ENCODE results near the gene FAM83F.

The FAM83F gene

DNA sequence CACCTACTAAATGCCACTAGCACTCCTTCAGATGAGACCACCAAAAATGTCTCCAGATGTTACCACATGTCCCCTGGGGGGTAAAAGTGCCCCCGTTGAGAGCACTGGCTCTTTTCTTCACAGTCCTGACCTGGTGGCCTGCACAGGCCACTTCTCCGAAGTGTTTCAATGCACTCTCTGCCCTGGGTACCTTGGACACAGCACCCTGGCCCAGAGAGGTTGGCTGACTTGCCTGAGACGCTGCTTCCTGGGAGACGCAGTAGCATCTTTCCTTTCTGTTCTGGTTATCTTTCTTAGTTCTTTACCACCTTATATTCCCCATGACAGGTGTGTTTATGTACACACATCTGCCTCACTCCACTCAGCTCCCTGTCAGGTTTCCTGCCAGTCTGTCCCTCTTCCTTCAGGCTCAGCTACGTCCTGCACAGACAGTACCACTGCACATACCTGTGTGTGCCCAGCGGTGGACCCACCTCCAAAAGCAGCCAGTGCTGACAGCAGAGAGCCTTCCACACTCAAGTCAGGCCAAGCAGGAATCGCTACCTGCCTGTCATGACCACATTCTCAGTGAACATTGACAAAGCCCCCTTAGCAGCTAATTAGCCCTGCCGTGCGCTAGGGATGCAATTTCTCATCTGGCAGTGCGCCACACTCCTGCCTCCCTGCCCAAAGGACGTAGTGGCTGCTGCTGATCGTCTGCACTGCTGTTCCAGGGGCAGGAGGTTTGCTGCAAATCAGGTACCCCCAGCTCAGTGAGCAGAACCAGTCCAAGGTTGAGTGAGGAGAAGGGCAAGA is 39.0 kb downstream of the FAM83F start:
- no peak for DNase-seq (ENCODE audit: low read depth in 3 of 3)

- DNase-seq (ENCODE audit: low read depth in 3 of 3), result no peak
These were observed 40.6 kb downstream of the FAM83F start for GRCh38 chr22:40035351-40035750.

- no peak for DNase-seq (ENCODE audit: low read depth in 3 of 3)
These were observed 41.4 kb downstream of the FAM83F start for GRCh38 chr22:40036126-40036525.

GRCh38 chr22:40036591-40037225 is 42.0 kb downstream of the FAM83F start:
- DNase-seq (ENCODE audit: low read depth in 3 of 3), result peak in 2 of 3 experiments; percentile 37 to 55

DNA sequence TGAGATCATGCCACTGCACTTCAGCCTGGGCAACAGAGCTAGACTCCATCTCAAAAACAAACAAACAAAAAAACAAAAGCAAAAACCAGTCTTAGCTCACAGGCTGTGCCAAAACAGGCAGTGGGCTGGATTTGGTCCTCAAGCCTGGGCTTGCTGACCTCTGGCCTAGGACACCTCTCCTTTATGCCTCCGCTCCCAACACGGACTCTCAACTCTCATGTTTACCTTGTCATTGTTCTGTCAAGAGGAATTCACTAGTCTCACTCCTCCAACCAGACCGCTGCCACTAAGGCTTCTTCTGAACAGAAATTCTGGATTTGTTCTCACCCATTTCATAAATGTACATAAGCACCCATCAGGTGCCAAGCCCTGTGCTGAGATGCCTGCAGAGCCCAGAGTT is 42.6 kb downstream of the FAM83F start:
- DNase-seq (ENCODE audit: low read depth in 3 of 3), result no peak

GRCh38 chr22:40039482-40040115 is 44.8 kb downstream of the FAM83F start:
- DNase-seq (ENCODE audit: low read depth in 3 of 3), result no peak

DNA sequence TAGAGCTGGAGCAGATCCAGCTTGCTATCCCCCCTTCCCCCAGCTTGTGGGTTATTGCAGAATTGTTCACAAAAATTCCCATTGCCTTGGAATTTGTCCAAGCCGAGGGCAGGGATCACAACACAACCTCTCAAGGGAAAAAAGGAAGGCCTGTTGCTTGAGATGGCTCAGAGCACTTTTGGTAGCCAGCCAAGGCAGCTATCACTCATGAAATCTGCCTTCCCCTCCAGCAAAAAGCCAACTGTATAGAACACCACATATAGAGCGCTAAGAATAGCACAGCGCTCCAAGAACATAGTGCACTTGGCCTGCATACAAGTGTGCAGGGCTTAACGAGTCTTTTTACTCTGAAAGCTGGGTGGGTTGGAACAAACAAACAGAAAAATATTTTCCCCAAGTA is 46.2 kb downstream of the FAM83F start:
- DNase-seq (ENCODE audit: low read depth in 3 of 3), result no peak

GRCh38 chr22:40041366-40042137 is 46.8 kb downstream of the FAM83F start:
- no peak for DNase-seq (ENCODE audit: low read depth in 3 of 3)

DNA sequence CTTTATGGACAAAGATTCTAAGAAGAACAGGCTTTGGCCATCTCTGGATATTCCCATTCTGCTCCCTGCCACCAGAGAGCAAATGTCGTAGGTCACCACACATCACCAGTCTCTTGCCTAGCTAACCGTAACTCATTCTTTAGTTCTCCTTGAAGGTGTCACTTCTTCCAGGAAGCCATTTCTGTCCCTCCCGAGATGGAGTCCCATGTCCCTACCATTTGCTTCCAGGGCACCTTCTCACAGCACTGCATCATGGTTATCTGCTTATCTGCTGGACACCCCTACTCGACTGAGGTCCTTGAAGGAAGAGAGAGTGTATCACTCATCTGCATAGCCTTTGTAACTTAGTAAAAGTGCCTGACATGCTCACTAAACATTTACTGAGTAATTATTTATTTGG is 47.6 kb downstream of the FAM83F start:
- DNase-seq (ENCODE audit: low read depth in 3 of 3), result no peak

- no peak for DNase-seq (ENCODE audit: low read depth in 3 of 3)
These were observed 48.3 kb downstream of the FAM83F start for GRCh38 chr22:40043081-40043480.

DNA sequence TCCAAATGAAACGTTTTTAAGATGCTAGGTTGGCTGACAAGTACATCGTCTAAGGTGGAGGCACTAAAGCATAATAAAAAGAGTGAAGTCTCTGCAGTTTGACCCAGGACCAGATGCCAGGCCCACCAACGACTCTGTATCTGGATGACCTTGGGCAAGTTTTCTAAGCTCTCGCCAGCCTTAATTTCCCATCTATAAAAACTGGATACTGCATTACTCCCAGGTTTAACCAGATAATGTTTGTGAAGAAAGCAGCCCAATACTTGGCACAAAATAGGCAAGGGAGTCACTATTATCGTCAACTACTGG is 49.0 kb downstream of the FAM83F start:
- no peak for DNase-seq (ENCODE audit: low read depth in 3 of 3)

DNA sequence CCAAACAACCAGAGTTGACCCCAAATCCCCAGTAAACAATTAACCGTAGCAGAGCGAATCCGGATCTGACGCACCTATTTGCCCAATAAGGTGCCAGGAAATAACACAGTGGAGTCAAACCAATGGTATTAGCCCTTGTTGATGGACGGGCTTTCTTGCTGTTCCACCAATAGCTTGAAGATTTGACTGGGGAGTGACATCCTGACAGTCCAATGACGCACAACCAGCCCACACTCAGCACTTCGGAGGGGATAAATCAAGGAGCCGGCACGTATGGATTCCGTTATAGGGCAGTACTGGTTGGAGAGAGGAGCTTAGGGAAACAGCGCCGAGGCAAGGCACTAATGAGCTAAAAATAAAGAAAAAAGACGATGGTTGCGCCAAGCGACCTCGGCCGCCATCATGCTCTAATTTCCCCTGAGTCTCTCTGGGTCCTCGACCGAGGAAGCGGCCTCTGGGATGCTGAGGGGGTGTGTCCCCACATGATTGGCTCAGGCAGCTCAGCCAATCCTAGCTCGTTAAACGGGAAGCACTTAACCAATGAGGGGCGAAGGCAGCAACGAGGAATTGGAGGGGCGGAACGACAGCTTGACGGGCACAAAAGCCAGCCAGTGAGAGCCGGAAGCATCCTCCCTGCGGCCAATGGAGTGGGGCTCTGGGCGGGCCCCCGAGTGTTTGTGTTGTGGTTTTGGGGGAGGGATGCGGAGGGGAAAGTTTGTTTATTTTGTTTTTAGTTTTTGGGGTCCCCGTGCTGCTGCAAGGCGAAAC is 49.5 kb downstream of the FAM83F start:
- DNase-seq (ENCODE audit: low read depth in 3 of 3), result peak; percentile 94 to 99 (median 99)

DNA sequence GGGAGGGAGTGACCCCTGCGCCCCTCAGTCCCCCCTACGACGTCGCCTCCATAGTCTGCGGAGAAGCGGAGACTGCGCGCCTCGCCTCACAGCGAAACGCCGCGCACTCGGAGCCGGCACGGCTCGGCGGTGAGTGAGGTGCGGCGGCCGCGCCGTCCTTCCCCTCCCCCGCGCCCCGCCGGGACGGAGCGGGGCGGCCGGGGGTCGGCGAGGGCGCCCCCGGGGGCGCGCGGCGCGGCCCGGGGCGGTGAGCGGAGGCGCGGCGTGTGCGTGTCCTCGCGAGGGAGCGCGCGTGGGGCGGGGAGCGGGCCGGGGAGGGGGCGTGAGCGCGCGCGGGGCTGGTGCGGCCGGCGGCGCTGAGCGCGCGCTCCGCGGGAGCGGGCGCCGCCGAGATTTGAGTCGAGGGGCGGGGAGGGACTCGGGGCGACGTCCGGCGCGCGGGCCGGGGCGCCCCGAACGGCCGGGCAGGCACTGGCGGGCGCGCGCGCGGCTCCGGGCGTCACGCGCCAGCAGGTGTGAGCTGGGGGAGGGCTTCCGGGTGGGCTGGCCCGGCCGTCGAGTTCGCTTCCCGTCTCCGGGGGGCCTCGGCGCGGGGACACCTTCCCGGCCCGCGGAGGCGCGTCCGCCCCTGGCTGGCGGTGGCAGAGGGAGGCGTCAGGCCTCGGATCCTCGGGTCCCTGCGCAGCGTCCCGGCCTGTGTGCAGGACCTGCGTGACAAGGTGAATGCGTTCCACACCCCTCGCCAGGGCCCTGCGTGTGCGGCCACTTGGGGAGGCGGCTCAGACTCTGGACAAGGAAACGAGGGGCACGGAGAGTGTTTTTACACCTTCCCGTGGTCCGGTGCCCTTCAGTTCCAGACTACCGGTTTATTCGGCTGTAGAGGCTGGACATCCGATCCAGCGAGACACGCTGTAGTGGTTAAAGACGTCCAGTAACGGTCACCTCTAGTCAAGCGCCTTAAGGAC is 50.4 kb downstream of the FAM83F start:
- peak; percentile 50 to 75 (median 61) for DNase-seq (ENCODE audit: low read depth in 3 of 3)

- DNase-seq (ENCODE audit: low read depth in 3 of 3), result peak in 1 of 3 experiments; percentile 17
These were observed 51.4 kb downstream of the FAM83F start for GRCh38 chr22:40046126-40046525.

DNA sequence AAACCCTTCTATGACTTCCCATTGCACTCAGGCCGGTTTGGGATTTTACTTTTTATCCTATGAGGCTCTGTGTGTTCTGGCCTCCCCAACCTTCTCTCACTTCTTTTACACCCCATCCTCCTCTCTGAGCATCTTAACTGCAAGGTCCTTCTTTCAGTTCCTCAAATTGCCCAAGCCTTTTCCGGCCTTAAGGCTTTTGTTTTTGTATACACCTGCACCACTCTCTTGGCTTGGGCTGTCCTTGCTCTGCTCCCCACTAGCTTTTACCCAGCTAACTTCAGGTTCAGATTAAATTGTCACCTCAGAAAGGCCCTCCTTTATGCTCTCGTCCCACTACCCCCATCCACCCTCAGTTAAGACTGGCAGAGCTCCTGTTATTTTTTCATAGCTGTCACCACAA is 55.5 kb downstream of the FAM83F start:
- no peak for DNase-seq (ENCODE audit: low read depth in 3 of 3)

DNA sequence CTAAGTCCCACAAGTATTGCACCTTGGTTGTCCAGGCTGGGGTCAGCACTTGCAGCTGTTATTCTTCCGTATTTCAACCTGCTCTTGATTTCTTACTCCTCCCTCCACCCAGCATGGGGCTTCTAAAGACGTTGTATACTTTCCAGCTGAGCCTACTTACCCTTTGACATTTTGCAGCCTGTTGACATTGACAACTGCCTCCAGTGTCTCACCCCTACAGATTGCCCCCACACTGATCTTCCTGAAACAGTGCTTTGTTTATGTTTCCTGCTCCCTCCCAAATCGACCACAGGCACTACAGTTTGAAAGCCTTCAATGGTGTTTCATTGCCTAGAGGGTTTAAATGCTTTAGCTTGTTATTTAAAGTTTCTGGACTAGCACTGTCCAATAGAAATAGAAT is 56.6 kb downstream of the FAM83F start:
- no peak for DNase-seq (ENCODE audit: low read depth in 3 of 3)

- DNase-seq (ENCODE audit: low read depth in 3 of 3), result no peak
These were observed 58.7 kb downstream of the FAM83F start for GRCh38 chr22:40053460-40053859.

DNA sequence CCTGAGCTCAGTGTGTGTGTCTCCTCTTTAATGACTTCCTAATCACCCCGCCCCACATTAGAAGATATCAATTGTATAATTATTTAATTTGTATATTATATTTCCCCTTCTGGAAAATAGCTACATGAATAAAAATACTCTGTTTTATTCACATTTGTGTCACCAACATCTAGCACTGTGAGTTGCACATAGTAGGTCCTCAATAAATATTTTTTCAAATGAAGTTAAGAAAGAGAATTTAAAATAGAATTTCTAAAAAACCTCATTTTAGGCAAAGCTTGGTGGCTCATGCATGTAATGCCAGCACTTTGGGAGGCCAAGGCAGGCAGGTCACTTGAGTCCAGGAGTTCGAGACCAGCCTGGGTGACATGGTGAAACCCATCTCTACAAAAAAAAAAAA is 59.7 kb downstream of the FAM83F start:
- no peak for DNase-seq (ENCODE audit: low read depth in 3 of 3)

DNA sequence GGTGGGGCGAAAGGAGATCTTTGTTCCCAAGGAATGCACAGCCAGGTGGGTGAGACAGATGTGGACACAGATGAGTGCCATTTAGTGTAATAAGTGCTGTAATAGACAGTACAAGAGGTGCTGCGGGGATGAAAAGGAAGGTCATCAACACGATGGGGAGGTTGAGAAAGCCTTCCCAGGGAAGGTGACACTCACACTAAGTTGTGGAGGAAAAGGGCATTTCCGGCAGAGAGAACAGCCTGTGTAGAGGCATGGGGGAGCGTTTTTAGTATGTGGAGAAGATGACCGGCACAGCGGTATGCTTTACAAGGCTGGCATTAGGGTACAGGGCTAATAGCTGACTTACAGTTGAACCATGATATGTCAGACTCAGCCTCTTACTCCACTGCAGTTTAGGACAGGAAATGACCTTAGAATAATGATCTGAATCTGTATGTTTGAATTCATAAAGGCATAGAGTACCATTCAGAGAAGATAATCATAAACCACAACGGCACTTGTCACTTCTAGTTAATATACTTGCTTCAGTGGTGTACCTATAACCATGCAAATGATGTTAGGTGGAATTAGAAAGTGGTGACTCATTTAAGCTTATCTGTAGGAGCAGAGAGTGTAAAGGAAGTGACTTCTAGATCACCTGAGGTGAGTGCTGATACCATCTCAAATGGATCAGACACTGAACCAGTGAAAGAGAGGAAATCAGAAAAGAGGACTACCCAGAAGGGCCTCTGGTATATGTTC is 60.6 kb downstream of the FAM83F start:
- DNase-seq (ENCODE audit: low read depth in 3 of 3), result peak in 1 of 3 experiments; percentile 16

GRCh38 chr22:40056154-40056553 is 61.4 kb downstream of the FAM83F start:
- no peak for DNase-seq (ENCODE audit: low read depth in 3 of 3)

Measured in stimulated activated CD4-positive, alpha-beta T cell treated with anti-CD3 and anti-CD28 coated beads, TNF-alpha, amount 100 ng/mL, for 24 hours (primary cell).